C4-2B (cell line): ENCODE data around the gene LRRC2.

Experiments
- H3K27ac ChIP-seq: fragments of 450-650 bp; 2 replicates; pipeline ENCODE4 v1.5.1; 2017
- ZFX ChIP-seq: fragments of 450-650 bp; IDR thresholded peaks from 2 replicates; pipeline ENCODE4 v1.6.1; 2017
- TF ChIP-seq, protein P1 (sequence below): fragments of 450-650 bp; conservative IDR thresholded peaks from 2 replicates; pipeline ENCODE4 v1.5.1; 2017; ENCODE audit warnings: mild to moderate bottlenecking

The LRRC2 gene

DNA sequence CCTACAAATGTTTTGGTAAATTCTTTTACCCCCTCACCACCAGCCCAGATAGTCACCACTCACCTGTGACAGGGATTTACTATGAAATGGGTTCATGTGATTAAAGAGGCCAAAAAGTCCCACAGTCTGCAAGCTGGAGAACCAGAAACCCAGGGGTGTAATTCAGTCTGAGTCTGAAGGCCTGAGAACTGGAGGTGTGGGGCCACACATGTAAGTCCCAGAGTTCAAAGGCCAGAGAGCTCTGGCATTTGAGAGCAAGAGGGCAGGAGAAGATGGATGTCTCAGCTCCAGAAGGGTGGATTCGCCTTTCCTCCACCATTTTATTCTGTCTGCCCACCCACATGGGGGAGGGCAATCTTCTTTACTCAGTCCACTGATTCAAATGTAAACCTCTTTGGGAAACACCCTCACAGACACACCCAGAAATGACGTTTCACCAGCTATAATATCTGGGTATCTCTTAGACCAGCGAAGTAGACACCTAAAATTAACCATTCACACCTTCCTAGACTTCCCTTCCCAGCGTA, 56.4 kb downstream of the LRRC2 start:
- TF ChIP-seq, protein P1, sequence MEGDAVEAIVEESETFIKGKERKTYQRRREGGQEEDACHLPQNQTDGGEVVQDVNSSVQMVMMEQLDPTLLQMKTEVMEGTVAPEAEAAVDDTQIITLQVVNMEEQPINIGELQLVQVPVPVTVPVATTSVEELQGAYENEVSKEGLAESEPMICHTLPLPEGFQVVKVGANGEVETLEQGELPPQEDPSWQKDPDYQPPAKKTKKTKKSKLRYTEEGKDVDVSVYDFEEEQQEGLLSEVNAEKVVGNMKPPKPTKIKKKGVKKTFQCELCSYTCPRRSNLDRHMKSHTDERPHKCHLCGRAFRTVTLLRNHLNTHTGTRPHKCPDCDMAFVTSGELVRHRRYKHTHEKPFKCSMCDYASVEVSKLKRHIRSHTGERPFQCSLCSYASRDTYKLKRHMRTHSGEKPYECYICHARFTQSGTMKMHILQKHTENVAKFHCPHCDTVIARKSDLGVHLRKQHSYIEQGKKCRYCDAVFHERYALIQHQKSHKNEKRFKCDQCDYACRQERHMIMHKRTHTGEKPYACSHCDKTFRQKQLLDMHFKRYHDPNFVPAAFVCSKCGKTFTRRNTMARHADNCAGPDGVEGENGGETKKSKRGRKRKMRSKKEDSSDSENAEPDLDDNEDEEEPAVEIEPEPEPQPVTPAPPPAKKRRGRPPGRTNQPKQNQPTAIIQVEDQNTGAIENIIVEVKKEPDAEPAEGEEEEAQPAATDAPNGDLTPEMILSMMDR = no peak
- no peak for TF ChIP-seq ZFX
- no peak overlapping the region for H3K27ac ChIP-seq

DNA sequence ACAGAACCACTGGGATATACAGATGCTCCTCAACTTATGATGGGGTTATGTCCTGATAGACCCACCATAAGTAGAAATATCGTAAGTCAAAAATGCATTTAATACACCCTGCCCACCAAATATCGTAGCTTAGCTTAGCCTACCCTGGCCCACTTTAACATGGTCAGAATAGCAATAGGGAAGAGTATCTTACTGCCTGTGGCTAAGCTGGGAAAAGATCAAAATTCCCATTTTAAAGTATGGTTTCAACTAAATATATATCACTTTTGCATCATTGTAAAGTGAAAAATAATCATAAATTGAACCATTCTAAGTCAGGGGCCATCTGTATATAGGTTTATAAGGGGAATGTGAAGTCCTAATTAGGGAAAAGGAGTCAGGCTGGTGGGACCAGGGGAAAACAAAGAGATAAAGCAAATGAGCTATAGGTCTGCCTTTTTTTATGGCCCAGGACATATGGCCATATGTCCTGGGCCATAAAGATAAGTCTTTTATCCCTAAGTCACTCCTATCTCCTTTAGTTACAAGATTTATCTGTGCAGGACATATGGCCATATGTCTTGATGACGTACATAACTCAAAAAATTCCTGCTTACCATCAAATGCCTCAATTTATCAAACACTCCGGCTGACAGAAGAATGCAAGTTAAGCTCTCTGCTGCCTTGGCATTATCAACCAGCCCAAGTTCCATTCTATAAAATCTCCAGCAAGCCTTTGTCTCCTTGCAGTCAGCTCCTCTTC, 57.1 kb downstream of the LRRC2 start:
- H3K27ac ChIP-seq = no peak overlapping the region
- TF ChIP-seq, protein P1 = no peak
- no peak for TF ChIP-seq ZFX

DNA sequence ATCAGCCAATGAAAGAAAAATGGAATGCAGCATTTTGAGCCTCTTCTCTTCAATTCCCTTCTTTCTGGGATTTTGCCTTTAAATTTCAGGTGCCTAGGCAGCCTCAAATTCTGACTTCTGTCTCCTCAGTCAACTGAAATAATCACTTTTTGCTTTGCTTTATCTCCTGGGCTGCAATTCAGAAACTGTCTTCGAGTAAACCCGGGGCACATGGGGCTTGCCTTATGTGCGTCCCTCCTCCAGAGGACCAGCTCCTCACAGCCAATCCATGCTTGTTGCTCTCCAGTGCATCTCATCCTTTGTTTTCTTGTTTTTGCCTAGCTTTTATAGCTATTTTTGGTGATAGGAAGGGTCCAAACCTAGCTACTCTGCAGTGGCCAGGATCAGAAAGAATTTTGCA, 59.6 kb downstream of the LRRC2 start:
- H3K27ac ChIP-seq = no peak overlapping the region
- no peak for TF ChIP-seq ZFX
- TF ChIP-seq, protein P1 = no peak

DNA sequence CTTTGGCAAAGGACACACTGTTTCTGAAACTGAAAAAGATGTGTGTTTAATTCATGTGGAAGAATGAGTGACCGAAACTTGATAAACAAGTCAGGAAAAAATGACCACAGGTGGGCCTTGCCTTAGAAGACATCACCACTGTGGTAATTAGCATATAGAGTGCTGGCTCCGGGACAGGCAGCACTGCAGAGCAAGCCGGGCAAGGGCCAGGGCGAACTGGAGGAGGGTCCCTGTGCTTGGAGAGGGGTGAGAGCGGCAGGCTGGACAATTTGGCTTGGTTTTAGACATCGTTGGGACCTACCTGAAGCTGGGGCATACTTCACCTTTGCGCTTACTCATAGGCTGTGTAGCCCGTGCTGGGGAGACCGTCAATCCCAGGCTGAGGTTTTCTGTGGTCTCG, 60.1 kb downstream of the LRRC2 start:
- no peak overlapping the region for H3K27ac ChIP-seq
- TF ChIP-seq ZFX = no peak
- TF ChIP-seq, protein P1 = no peak

DNA sequence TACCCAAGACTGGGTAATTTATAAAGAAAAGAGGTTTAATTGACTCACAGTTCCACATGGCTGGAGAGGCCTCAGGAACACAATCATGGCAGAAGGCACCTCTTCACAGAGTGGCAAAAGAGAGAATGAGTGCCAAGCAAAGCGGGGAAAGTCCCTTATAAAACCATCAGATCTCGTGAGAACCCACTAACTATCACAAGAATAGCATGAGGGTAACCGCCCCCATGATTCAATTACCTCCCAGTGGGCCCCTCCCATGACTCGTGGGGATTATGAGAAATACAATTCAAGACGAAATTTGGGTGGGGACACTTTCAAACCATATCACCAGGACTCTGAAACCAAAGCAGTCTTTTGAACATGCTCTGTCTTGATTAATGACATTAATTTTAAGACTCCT, 61.3 kb downstream of the LRRC2 start:
- H3K27ac ChIP-seq = no peak overlapping the region
- TF ChIP-seq, protein P1 = no peak
- TF ChIP-seq ZFX = no peak

DNA sequence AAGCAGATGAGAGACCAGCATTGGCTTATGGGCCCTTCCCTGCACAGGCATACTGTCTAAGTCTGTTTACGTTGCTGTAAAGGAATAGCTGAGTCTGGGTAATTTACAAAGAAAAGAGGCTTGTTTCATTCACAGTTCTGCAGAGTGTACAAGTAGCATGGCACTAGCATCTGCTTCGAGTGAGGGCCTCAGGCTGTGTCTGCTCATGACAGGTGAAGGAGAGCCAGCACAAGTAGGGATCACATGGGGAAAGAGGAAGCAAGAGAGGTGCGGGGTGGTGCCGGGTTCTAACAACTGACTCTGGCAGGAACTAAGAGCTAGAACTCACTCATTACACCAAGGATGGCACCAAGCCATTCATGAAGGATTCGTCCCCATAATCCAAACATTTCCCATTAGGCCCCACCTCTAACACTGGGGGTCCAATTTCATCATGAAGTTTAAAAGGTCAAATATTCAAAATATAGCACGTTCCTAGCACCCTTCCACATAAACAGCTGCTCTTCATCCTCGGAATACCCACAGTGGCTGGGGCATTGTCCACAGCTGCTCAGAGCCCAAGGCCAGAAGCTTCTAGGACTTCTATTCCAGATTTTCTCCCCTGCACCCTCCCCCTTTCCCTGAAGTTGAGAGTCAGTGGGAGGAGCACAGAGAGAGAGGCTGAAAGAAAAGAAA, 62.8 kb downstream of the LRRC2 start:
- no peak overlapping the region for H3K27ac ChIP-seq
- TF ChIP-seq, protein P1 = no peak
- TF ChIP-seq ZFX = no peak

DNA sequence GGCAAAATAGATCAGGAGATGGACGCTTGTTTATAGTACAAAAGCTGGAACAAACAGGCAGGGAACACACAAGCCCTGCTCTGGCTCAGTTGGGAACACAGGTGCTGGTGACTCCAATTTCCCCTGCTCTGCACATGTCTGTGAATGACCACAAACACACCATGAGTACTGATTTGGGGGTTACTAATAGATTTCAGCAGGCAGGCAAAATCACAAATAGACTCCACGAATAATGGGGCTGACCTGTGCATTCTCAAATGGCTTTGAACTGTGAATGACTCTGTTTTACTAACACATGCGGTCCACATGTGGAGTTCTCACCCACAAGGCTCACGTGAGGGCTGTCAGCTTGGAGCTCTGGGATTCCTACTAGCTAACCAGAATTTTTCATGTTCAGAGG, 64.4 kb downstream of the LRRC2 start:
- no peak overlapping the region for H3K27ac ChIP-seq
- TF ChIP-seq, protein P1 = no peak
- TF ChIP-seq ZFX = no peak
